Left lobe of liver (tissue), 2 donors: ENCODE data around the gene MMP21. TPM values are rescaled to one million over a fixed set of nuclear protein-coding genes. Genes with fewer than 3 reads are reported as not detected.

Source experiments
- ATAC-seq: fragments of 200-7000 bp; cut with Tn5 transposase; one replicate; pipeline ENCODE4 v1.9.1; 2020; ENCODE audit warnings: mild to moderate bottlenecking, moderate library complexity
- DNase-seq: peaks from one replicate; pipeline ENCODE4 v3.0.0-alpha.2; 2020; ENCODE audit warnings: low spot score
- total RNA-seq: library from RNA; stranded (reverse); gene quantifications from one replicate; pipeline ENCODE4 v1.2.1, GENCODE V29; 2021
- donor health status: DM: no; HTN: no; CAD: no; lungs with moderate emphysema.
- donor health status: DM: no; HTN: yes; CAD: no.

Gene MMP21
- total RNA-seq, 1 donor from 2014 or later: 0.20 TPM

DNA sequence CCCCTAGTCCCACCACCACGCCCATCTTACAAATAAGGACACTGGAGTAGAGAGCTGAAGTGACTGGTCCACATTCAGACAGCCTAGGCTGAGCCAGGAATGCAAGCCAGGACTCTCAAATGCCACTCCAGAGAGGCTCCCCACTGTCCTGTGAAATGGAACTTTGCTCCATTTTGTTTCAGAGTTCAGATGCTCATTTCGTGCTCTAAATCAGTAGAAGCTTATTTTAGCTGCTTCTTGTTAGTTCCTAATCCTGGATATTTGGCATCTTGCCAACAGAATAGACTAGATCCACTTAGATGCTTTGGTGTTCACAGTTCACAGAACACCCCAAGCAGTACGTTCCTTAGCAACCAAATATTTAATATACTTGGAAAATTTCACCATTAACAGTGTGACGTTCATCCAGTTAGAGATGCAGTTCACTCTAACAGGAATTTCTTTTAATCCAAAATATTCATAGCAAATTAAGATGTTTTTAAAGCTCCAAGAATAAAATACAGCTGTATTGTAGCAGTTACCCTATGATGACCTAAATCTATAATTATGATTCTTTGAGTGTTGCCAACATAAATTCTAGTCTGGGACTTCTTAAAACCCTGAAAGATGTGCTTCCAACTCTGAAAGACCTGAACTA, 7.3 kb downstream of the MMP21 start:
- ATAC-seq (no peak), DNase-seq (no peak)

DNA sequence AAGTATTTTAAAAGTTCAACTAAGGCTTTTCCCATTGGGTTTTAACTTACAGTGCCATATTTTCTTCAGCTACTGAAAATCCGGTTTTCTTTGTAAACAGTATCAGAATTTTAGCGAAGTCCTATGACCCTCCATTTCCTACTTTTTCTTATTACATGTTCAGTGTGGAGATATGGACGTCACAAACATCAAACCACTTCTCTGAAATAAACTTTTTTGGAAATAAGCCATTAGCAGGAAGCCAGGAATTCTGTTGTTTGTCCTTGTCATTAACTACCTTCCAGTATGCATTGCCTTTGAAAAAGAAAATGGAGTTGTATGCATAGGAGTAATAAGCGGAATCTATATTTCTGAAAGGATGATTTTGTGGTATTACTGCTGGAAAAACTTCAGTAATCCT, 9.1 kb downstream of the MMP21 start:
- DNase-seq: no peak
- ATAC-seq: no peak

DNA sequence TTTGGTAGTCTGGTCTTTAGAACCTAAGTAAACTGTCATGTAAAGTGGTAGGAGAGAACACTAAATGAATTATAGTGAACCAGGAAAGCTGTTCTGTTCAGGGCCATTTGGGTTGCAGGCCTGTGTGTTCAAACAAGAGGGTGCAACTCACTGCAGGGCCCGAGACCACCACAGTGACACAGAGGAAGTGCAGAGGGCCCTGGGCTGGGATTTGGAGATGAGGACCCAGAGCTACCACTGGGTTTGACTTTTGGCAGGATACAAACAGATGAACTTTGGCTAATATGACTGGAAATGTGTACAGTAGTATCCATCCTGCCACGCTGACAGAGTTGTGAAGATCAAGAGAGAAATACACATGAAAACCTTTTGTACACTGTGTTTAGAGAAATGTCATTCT, 9.8 kb downstream of the MMP21 start:
- ATAC-seq: no peak
- no peak for DNase-seq

DNA sequence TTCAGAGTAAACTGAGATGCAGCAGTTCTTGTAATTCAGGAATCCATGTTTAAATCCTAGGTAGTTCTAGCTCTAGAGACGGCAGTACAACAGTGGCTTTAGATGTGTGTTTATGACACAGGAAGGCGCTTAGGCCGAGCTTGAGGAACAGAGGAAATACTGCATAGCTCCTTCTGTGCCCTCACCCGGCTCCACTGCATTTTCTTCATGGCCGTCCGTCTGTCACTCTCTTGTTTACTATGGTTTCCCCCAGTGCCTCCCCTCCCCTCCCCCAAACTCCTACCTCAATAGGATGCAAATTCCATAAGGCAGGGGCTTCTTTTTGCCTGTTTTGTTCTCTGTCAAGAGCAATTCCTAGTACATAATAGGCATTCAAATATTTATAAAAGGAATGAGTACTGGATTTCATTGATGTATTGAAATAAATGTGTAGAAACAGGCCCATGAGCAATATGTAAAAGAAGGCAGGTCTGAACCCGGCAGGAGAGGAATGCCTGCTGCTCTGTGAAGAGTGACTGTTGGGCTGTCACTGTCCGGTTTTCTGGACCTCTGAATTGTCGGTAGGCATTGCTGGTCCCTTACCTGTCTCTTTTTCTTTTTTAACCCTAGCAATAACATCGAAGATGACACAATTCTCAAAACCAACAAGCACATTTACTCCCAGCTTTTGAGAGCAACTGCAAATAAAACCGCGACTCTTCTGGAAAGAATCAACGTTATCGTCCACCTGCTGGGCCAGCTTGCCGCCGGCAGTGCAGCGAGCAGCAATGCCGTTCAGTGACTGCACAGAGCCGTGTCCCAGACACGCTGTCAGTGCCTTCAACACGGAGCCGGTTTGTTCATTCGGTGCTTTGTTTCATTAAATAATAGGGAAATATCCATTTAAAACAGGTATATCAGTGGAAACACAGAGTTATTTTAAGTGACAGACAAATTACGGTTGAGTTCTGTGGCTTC, 12.7 kb downstream of the MMP21 start:
- DNase-seq (no peak), ATAC-seq (no peak)

DNA sequence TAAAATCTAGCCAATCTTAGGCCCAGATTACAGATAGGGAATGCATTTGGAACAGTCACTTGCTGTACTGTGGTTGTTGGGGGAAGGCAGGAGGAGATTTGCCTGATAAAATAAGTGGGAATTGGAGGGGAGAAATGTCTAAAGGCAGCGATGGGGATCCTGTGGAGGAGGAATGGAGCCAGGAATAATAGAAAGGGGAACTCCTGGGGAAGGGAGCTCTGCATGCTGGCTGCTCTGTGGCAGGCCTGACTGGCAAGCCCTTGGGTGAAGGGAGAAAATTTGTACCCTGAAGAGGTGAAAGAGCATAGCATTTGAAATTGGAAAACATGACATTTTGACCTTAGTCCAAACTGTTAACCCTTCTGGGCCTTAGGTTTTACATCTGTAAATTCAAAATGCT, 13.7 kb downstream of the MMP21 start:
- no peak for ATAC-seq
- DNase-seq: no peak

DNA sequence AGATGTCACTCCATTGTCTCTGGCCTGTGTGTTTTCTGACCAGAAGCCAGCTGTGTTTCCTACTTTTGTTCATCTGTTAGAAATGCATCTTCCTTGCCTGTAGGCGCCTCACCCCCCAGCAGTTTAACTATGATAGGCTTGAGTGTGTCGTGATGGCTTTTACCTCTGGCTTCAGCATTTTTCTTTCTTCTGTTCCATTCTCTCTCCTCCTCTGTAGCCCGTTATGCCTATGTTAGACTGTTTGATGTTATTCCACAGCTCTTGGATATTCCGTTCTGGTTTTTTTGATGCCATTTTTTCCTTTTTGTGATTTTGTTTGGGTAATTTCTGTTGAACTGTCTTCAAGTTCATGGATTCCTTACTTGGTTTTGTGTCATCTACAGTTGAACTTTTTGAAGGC, 17.9 kb downstream of the MMP21 start:
- no peak for ATAC-seq

DNA sequence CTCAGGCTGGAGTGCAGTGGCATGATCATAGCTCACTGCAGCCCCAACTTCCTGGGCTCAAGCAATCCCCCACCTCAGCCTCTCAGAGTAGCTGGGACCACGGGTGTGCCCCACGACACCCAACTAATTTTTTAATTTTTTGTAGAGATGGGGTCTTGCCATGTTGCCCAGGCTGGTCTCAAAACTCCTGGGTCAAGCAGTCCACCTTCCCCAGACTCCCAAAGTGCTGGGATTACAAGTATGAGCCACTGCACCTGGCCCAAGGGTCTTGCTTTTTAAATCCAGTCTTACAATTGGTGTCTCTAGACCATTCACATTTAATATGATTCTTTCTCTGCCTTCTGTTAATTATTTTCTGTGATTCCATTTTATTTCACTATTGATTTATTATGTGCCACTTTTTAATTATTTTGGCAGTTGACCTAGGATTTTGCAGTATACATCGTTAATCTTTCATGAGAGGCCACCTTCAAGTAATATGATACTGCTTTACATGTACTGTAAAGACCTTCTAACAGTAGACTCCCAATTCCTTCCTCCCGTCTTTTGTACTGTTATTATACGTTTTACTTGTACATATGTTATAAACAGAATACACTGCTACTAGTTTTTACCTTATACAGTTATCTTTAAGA, 18.7 kb downstream of the MMP21 start:
- no peak for DNase-seq
- no peak for ATAC-seq

More for the DNA sequence above, 17.9 kb downstream of the MMP21 start:
- no peak for DNase-seq

DNA sequence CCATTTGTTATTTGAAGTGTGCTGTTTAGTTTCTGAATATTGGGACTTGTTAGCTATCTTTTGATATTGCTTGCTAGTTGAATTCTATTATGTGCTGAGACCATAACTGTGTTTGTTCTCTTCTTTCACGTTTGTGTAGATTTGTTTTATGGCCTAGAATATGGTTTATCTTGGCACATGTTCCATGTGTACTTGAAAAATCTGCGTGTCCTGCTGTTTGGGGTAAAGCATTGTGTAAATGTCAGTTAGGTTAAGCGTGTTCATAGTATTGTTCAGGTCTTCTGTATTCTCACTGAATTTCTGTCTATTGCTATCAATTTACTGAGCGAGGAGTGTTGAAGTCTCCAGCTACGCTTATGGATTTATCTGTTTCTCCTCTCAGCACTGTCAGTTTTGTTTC, 19.4 kb downstream of the MMP21 start:
- ATAC-seq: no peak
- DNase-seq: no peak

DNA sequence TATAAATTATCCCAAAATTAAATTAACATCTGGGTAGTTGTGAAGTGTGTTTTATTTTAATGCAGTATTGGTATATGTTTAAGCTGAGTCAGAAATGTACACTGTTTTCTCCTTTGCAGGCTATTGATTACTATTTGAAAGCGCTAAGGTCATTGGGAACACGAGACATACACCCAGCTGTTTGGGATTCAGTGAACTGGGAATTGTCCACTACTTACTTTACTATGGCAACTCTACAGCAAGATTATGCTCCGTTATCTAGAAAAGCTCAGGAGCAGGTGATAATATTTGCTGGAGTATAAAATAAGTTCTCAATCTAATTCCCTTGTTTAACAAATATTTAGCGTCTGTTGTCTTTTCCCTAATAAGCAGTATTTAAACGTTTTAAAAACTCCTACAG, 28.2 kb downstream of the MMP21 start:
- DNase-seq: no peak
- no peak for ATAC-seq

DNA sequence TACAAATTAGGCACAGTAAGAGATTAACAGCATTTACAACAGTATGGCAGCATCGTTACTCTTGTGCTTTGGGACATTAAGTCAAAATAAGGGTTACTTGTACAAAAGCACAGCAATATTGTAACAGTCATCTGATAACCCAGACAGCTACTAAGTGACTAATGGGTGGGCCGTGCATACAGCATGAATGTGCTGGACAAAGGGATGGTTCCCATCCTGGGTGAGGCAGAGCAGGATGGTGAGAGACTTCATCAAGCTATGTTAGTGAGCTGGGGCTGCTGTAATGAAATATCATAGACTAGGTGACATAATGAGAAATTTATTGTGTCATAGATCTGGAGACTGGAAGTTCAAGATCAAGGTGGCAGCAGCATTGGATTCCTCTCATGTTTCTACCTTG, 30.7 kb downstream of the MMP21 start:
- DNase-seq: no peak
- ATAC-seq: no peak

DNA sequence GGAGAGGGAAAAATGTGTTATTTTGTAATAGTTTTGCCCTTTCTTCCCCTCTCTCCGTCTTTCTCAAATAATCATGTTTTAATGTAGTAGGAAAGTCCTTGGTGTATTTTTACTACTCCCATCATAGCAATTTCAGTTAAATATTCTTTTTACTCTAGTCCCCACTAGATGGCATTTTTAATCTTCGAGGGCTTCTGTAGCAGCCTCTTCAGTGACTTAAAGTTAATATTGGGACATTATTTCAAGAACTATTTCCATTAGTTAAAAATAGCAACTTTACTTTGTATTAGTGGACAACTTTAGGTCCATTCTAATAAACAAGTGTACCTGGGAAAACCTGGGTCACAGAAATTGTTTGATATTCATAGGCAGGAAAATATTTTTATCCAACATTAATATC, 33.2 kb downstream of the MMP21 start:
- ATAC-seq (no peak), DNase-seq (no peak)

DNA sequence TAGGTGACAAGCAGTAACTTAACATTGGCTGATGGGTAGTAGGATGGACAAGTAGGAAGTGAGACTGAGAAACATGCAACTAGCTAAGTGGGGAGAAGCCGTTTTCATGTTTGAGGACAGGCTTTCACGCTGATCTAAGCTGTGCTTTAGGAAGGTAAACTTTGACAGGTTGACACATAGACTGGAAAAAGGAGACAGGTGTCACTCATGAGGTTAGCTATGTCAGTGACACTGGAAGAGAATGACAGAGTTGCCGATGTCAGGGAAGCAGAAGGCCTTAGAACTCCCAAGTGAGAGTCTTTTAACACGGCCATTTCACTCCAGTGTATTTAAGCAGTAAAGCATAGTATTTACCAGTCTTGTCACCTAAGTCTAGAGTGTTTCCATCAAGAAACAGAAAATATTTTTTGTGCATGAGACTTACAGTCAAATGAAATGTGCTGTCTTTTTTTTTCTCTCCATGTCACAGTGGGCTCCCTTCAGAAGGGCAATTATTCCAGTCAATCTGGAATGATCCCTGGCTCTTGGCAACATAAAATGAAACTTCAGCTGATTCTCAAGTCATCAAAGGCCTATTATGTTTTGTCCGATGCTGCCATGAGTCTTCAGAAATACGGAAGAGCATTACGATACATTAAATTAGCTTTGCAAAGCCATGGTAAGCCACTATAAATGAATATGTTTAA, 35.5 kb downstream of the MMP21 start:
- ATAC-seq: no peak
- no peak for DNase-seq

DNA sequence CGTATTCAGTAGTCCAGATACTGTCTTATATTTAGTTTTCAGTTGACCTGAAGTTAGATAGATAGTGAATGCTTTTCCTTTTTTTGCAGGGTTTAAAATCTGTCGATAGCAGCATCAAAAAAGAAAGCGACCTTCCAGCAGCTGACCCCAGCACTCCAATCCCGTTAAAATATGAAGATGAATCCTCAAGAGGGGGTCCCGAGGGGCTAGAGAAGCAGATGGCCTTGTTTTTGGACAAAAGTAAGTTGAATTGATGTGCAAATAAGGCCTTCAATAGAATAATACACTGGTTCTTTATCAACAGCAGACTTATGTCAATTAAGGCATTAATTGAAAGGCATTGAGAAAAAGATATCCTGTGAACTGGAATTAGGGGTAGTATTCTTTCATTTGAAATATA, 37.4 kb downstream of the MMP21 start:
- ATAC-seq: no peak
- no peak for DNase-seq

DNA sequence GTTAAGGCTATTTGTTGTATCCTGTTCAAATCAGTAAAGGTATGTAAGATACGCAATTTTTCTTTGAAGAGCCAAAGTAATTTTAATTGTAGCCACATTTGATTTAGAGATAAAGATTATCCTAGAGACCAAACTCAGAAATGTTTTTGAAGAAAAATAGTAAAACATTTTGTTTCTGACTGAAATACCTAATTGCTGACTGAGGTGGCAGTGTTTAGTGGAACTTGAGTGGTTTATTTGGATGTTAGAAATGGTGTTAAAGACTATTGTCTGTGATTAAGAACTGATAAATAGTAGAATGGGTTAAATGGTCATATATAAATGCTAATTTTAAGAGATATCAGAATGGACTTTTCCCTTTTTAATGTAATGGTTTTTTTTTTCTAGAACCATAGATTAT, 40.8 kb downstream of the MMP21 start:
- DNase-seq (no peak), ATAC-seq (no peak)

DNA sequence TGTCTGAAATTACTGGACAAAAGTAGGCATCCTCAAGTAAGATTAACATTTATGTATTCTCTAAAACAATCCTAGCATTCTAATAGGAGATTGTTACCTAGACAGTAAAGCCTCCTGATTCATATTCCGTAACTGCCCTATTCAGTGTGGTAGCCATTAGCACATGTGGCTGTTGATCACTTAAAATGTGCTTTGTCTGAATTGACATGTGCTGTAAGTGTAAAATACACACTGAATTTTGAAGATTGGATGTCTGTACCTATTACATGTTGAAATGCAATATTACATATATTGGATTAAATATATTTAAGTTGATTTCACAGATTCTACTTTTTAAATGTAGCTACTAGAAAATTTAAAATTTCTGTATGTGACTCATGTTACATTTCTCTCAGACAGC, 41.5 kb downstream of the MMP21 start:
- ATAC-seq (no peak), DNase-seq (no peak)

DNA sequence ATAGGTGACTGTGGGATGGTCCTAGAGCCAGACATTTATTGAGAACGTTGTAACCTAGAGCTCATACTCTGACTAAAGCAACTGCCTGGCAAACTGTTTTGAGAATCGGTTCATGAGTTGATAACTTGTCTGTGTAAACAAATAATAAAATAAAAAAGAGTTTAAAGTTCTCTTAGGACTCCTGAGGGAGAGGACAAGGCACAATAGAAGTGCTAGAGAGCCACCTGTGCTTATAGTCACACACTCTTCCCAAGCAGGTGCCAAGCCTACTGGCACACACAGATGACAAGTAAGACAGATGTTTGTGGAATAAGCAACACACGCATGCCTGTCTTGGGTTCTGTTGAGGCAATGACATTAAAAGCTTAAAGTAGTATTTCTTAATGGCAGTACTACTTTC, 48.2 kb downstream of the MMP21 start:
- DNase-seq (no peak), ATAC-seq (no peak)

DNA sequence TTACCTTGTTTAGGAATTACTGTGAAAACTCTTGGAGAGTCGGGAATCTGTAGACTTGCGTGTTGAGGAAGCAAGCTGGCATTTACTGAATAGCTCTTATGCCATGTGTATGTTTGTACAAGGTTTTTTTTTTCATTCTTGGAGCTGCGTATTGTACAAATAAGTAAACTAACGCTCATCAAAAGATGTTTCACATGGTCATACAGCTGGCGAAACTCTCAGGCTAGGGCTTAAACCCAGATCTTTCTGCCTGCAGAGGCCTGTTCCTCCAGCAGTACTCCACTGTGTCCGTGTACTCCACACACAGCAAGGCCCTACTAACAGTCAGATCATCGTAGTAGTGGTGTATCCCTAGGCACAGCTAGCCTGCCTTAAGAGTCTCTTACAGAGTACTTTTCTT, 48.7 kb downstream of the MMP21 start:
- ATAC-seq: no peak
- no peak for DNase-seq

DNA sequence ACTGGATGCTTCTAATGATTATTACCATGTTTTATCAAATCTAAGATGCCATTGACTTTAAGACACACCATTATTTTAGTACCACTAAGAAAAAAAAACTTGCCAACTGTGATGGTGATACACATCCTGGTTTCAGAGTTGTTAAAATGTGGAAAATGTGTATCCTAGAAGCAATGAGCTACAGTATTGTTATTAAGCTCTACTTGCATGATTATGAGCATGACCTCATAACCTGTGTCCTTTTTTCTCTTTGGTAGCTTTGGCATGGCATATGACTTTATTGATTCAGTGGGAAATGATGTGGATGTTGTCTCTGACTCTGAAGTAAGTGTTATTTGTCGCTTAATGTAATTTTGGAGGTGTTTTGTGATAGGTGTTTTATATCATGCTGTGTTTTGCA, 52.8 kb downstream of the MMP21 start:
- no peak for ATAC-seq
- no peak for DNase-seq

DNA sequence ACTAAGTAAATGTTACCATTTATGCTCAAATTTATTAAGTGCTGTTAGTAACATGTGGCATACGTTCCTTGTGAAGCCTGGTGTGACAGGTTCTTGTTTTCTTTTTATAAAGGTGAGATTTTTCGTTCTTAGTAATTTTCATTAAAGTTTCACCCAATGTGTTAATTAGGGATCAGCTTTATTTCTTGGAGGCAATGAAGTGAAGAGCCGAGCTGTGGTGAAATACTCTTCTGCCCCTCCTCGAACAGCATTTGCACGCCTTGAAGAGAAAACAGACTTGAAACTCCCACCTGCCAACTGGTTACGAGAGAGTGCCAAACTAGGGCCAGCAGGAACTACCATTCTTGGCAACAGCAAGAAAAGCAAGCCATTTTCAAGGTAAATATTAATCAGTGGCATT, 54.6 kb downstream of the MMP21 start:
- ATAC-seq (no peak), DNase-seq (no peak)

DNA sequence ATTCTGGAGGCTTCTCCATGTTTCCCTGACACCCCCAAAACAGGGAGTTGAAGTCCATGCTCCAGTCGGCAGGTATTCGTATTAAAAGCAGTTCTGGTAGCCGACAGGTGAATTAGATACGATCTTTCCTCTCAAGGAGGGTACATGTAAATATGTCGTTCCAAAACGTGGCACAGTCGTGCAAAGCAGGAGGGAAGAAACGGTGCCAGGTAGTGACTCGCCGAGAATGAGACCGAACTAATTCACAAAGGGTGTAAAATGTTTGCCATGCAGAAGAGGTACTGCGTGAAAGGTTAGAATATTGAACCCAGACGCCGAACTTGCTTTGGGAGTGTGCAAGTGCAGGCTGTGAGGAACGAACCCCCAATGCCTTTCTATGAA, 55.6 kb downstream of the MMP21 start:
- no peak for ATAC-seq

DNA sequence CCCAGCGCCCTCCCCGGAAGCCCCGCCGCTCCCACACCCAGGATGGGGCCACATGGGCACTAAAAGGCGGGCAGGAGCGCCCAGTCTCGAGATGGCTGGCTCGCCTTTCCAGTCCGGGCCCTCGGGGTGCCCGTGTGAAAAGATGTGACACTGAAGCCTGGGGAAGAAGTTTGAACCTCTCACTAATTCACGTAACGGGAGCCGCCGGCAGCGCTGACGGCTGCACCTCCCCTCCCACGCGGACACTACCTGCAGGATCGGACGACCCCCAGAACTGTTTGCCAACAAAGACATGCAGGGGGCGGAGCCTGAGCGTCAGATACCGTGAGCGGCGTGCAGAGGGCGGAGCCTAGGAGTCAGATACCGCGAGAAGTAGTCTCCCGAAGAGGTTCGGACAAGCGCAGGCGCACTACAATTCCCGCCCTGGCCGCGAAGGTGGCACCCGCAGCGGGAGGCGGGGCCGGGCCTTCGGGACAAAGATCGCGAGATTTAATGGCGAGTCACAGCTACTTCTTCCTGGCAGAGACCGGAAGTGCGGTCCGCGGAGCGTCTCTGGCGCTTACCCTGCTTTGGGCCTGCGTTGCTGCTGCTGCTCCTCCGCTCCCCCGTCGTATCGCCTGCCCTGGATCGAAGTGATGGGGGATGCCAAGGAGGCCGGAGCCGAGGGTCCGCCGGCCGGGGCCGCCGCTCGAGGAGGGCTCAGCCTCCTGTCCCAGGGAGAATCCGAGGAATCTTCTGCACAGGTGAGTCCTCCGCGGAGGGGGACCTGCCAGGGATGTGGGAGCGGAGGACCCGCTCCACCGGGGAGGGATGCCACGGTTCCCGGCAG, 56.2 kb downstream of the MMP21 start, which contains the start of gene EDRF1:
Gene EDRF1 (plus strand): TSS at position 537 of the 829 bp plus-strand sequence. CDS start 99 bp downstream, at position 636.
- ATAC-seq (peak; percentile 98), DNase-seq (peak; percentile 99)

More for the DNA sequence above, 55.6 kb downstream of the MMP21 start:
- no peak for DNase-seq
